SK-MEL-5 (cell line): ENCODE measurements around the gene KIF13A. TPM values are rescaled to one million over a fixed set of nuclear protein-coding genes. Genes with fewer than 3 reads are reported as not detected.

Experiments
- DNase-seq: peaks from one replicate; pipeline ENCODE4 v3.0.0-alpha.2; 2016; ENCODE audit warnings: low read depth, low spot score
- in situ Hi-C: cut with HindIII; loops from 2 replicates; pipeline ENCODE4 v1.10.0; 2016; ENCODE audit warnings: low sequenced_read_pairs, high pct_unique_total_duplicates, low pct_unique_long_range_greater_than_20kb
- small RNA-seq, 2 experiments: library from RNA; depleted of rRNA; stranded (forward); fragments of <200 nt; gene quantifications; one replicate each; pipeline ENCODE3, GENCODE V24; 2014
- total RNA-seq: library from RNA; depleted of rRNA; stranded (reverse); fragments of >200 nt; shearing (Covaris generic); gene quantifications from 2 replicates; pipeline ENCODE4 v1.2.3, GENCODE V29; 2014; rRNA removed

The KIF13A gene
- total RNA-seq, 1 experiment from 2014 or later = 44.6 TPM

GRCh38 chr6:17710331-17710730, 277.1 kb downstream of the KIF13A start:
- no peak for DNase-seq

GRCh38 chr6:17709476-17709875, 278.0 kb downstream of the KIF13A start:
- in situ Hi-C loops = no loop called here
- no peak for DNase-seq

More at GRCh38 chr6:17710331-17710730, 277.1 kb downstream of the KIF13A start:
- in situ Hi-C loops = no loop called here

Small RNA genes lying within 50 kb of the gene (small RNA-seq; reads per million reads assigned to genes)
- 0 reads per million in 2 experiments for gene RF00019
- gene RNA5SP204 = 5.5 to 59.1 reads per million in 2 experiments

Other genes with a start within 250 kb of the KIF13A start
- 4.4 and 5.0 TPM in 2 replicates for gene NHLRC1, start 135.0 kb upstream of the KIF13A start, total RNA-seq
- gene TPMT, start 167.4 kb upstream of the KIF13A start, total RNA-seq = 40.6 and 45.4 TPM in 2 replicates
- gene KDM1B, start 167.8 kb upstream of the KIF13A start, total RNA-seq = 49.9 and 54.2 TPM in 2 replicates